Measurements from ENCODE around the gene PAGE4. TPM values are rescaled to one million over a fixed set of nuclear protein-coding genes. Genes with fewer than 3 reads are reported as not detected.

Gene PAGE4
- total RNA-seq, 1 experiment from 2014 or later: not detected

GRCh38 chrX:49845701-49846403 is 16.7 kb downstream of the PAGE4 start:
- Histone ChIP-seq H2AFZ (ENCODE audit: low read length) (no peak overlapping the region), H3F3A (ENCODE audit: low read length, unreplicated experiment) (no peaks in the 10 kb centered on the region), H3K27ac (ENCODE audit: low read length) (no peak overlapping the region), H3K27me3 (ENCODE audit: low read length) (peaks cover 30% of the 10 kb centered on the region), H3K79me2 (ENCODE audit: low read length) (no peaks in the 10 kb centered on the region), H3K4me3 (ENCODE audit: low read length) (no peak overlapping the region), H3K4me1 (ENCODE audit: insufficient read depth, low read length) (no peaks in the 10 kb centered on the region), H4K20me1 (ENCODE audit: low read length) (no peaks in the 10 kb centered on the region), H3K9me2 (replicated peaks; ENCODE audit: low read length) (no peaks in the 10 kb centered on the region), H3K9ac (ENCODE audit: low read length) (no peak overlapping the region), H3K9me3 (ENCODE audit: low read length) (no peaks in the 10 kb centered on the region), H3K36me3 (ENCODE audit: low read depth, low read length) (no peaks in the 10 kb centered on the region), H3K4me2 (ENCODE audit: low read length) (no peak overlapping the region)
- ATAC-seq: no peak
- no peak for DNase-seq
- ChIA-PET POLR2A (ENCODE audit: unreplicated experiment) (no interaction called here), CTCF (no interaction called here)
- BruUV-seq (replicated peaks): no TSS peak
- TF ChIP-seq EZH2phosphoT487 (IDR thresholded peaks at IDR 0.05; ENCODE audit: borderline replicate concordance, low read length) (no peak), EZH2 (IDR thresholded peaks at IDR 0.05; ENCODE audit: low read length, unreplicated experiment) (no peak)
- TF ChIP-seq, protein P1, sequence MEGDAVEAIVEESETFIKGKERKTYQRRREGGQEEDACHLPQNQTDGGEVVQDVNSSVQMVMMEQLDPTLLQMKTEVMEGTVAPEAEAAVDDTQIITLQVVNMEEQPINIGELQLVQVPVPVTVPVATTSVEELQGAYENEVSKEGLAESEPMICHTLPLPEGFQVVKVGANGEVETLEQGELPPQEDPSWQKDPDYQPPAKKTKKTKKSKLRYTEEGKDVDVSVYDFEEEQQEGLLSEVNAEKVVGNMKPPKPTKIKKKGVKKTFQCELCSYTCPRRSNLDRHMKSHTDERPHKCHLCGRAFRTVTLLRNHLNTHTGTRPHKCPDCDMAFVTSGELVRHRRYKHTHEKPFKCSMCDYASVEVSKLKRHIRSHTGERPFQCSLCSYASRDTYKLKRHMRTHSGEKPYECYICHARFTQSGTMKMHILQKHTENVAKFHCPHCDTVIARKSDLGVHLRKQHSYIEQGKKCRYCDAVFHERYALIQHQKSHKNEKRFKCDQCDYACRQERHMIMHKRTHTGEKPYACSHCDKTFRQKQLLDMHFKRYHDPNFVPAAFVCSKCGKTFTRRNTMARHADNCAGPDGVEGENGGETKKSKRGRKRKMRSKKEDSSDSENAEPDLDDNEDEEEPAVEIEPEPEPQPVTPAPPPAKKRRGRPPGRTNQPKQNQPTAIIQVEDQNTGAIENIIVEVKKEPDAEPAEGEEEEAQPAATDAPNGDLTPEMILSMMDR (conservative IDR thresholded peaks at IDR 0.05; ENCODE audit: low read depth, low read length): no peak
- intact Hi-C loops (cut with micrococcal nuclease): no loop called here

DNA sequence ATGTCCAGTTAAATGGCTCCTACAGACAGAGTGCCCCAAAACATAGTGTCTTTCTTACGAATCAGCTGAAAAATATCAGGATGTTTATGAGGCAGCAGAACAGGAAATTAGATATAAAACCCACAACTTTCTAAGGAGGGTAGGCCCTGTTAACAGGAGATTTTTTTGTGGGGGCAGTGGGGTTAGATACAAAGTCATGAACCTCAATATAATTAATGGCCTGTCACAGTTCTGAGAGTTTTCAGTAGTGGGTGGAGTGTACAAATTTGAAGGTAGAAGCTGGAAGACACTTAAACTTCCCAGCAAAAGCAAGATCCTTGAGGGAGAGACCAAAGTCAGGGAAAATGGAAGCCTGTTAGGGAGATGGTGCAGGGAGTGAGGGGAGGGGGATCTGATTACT is 17.4 kb downstream of the PAGE4 start:
- Histone ChIP-seq H3F3A (ENCODE audit: low read length, unreplicated experiment) (no peaks in the 10 kb centered on the region), H3K9me3 (ENCODE audit: low read length) (no peaks in the 10 kb centered on the region), H3K27me3 (ENCODE audit: low read length) (peaks cover 30% of the 10 kb centered on the region), H3K4me1 (ENCODE audit: insufficient read depth, low read length) (no peaks in the 10 kb centered on the region), H3K27ac (ENCODE audit: low read length) (no peak overlapping the region), H3K4me3 (ENCODE audit: low read length) (no peak overlapping the region), H4K20me1 (ENCODE audit: low read length) (no peaks in the 10 kb centered on the region), H3K36me3 (ENCODE audit: low read depth, low read length) (no peaks in the 10 kb centered on the region), H3K9me2 (replicated peaks; ENCODE audit: low read length) (no peaks in the 10 kb centered on the region), H3K4me2 (ENCODE audit: low read length) (no peak overlapping the region), H3K79me2 (ENCODE audit: low read length) (no peaks in the 10 kb centered on the region), H2AFZ (ENCODE audit: low read length) (no peak overlapping the region), H3K9ac (ENCODE audit: low read length) (no peak overlapping the region)
- CTCF ChIA-PET: no interaction called here
- POLR2A ChIA-PET (ENCODE audit: unreplicated experiment): no interaction called here
- BruUV-seq (replicated peaks): no TSS peak
- intact Hi-C loops (cut with micrococcal nuclease): no loop called here
- TF ChIP-seq EZH2 (IDR thresholded peaks at IDR 0.05; ENCODE audit: low read length, unreplicated experiment): no peak
- no peak for TF ChIP-seq EZH2phosphoT487 (IDR thresholded peaks at IDR 0.05; ENCODE audit: borderline replicate concordance, low read length)
- TF ChIP-seq, protein P1 (conservative IDR thresholded peaks at IDR 0.05; ENCODE audit: low read depth, low read length): no peak
- no peak for ATAC-seq
- DNase-seq: no peak

DNA sequence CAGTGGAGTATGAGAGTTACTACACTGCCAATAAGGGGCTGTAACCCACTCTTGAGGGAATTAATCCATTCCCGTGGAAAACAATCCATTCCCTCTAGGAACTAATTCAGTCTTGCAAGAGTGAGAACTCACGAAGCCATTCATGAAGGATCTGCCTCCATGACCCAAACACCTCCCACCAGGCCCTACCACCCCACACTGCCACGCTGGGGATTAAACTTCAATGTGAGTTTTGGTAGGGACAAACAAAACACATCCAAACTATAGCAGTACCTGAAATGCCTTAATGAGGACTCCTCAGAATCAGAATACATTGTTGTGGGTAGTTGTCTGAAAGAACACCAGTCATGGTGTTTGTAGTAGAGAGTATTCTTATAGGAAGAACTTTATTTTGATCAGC is 19.2 kb downstream of the PAGE4 start:
- no peak overlapping the region for H3K9ac ChIP-seq (ENCODE audit: low read length)
- no peak for DNase-seq
- H3K36me3 ChIP-seq (ENCODE audit: low read depth, low read length): no peaks in the 10 kb centered on the region
- no peak overlapping the region for H2AFZ ChIP-seq (ENCODE audit: low read length)
- no peaks in the 10 kb centered on the region for H3K4me1 ChIP-seq (ENCODE audit: insufficient read depth, low read length)
- ChIA-PET POLR2A (ENCODE audit: unreplicated experiment) (no interaction called here), CTCF (no interaction called here)
- no peak overlapping the region for H3K4me2 ChIP-seq (ENCODE audit: low read length)
- H3K9me2 ChIP-seq (replicated peaks; ENCODE audit: low read length): no peaks in the 10 kb centered on the region
- no TSS peak for BruUV-seq (replicated peaks)
- H3K4me3 ChIP-seq (ENCODE audit: low read length): no peak overlapping the region
- H3F3A ChIP-seq (ENCODE audit: low read length, unreplicated experiment): no peaks in the 10 kb centered on the region
- H3K79me2 ChIP-seq (ENCODE audit: low read length): no peaks in the 10 kb centered on the region
- H3K27me3 ChIP-seq (ENCODE audit: low read length): peaks cover 30% of the 10 kb centered on the region
- H3K27ac ChIP-seq (ENCODE audit: low read length): no peak overlapping the region
- H4K20me1 ChIP-seq (ENCODE audit: low read length): no peaks in the 10 kb centered on the region
- intact Hi-C loops (cut with micrococcal nuclease): no loop called here
- no peaks in the 10 kb centered on the region for H3K9me3 ChIP-seq (ENCODE audit: low read length)
- ATAC-seq: no peak
- TF ChIP-seq, protein P1 (conservative IDR thresholded peaks at IDR 0.05; ENCODE audit: low read depth, low read length): no peak
- no peak for TF ChIP-seq EZH2 (IDR thresholded peaks at IDR 0.05; ENCODE audit: low read length, unreplicated experiment)
- TF ChIP-seq EZH2phosphoT487 (IDR thresholded peaks at IDR 0.05; ENCODE audit: borderline replicate concordance, low read length): no peak
